NT2/D1 (cell line): ENCODE measurements around the gene MTMR3.
"Not testable (repeated sequence)": the region's sequence is repeated elsewhere in the genome, so short reads cannot be mapped to it uniquely, and the experiment has no call there.

Source experiments
- DNase-seq: peaks from one replicate; pipeline ENCODE4 v3.0.0-alpha.2; 2011; ENCODE audit warnings: low read depth, low spot score
- H3K27me3 ChIP-seq: 2 replicates; pipeline ENCODE4 v1.6.0; 2011; ENCODE audit warnings: mild to moderate bottlenecking; ENCODE audit not compliant: insufficient read length, insufficient read depth
- H3K36me3 ChIP-seq: 2 replicates; pipeline ENCODE4 v1.6.1; 2011; ENCODE audit warnings: mild to moderate bottlenecking, low read length, mixed read lengths; ENCODE audit not compliant: insufficient read depth, insufficient read length
- H3K4me1 ChIP-seq: 2 replicates; pipeline ENCODE4 v1.5.1; 2011; ENCODE audit not compliant: insufficient read depth, insufficient read length
- H3K4me3 ChIP-seq: 2 replicates; pipeline ENCODE4 v1.5.1; 2011; ENCODE audit warnings: low read depth; ENCODE audit not compliant: insufficient read length
- H3K9ac ChIP-seq: 2 replicates; pipeline ENCODE4 v1.6.0; 2011; ENCODE audit warnings: low read depth; ENCODE audit not compliant: insufficient read length
- H3K9me3 ChIP-seq: 2 replicates; pipeline ENCODE4 v1.5.1; 2011; ENCODE audit warnings: mild to moderate bottlenecking, low read length; ENCODE audit not compliant: insufficient read depth
- SUZ12 ChIP-seq: IDR thresholded peaks from 2 replicates; pipeline ENCODE4 v1.6.1; 2011; ENCODE audit not compliant: insufficient read length, insufficient read depth; ENCODE audit errors: extremely low read depth
- YY1 ChIP-seq: IDR thresholded peaks from 2 replicates; pipeline ENCODE4 v1.6.1; 2011; ENCODE audit not compliant: insufficient read length, insufficient read depth
- ZNF274 ChIP-seq: IDR thresholded peaks from 2 replicates; pipeline ENCODE4 v1.6.1; 2011; ENCODE audit warnings: mild to moderate bottlenecking, low read depth, low read length

MTMR3 gene

DNA sequence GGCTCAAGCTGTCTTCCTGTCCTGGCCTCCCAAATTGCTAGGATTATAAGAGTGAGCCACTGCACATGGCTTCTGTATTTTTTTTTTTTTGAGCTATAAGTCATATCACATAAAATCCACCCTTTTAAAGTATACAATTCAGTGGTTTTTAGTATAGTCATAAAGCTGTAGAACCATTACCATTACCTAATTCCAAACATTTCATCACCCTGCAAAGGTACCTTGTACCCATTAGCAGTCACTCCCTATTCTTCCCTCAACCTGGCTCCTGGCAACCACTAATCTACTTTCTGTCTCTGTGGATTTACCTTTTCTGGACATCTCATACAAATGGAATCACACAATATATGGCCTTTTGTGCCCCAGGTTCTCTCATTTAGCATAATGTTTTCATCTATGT is 84.5 kb downstream of the MTMR3 start:
- no peak for DNase-seq
- peaks cover under 1% of the 10 kb centered on the region for H3K36me3 ChIP-seq
- no peak overlapping the region for H3K9ac ChIP-seq
- no peaks in the 10 kb centered on the region for H3K4me1 ChIP-seq
- H3K4me3 ChIP-seq: no peak overlapping the region
- no peaks in the 10 kb centered on the region for H3K27me3 ChIP-seq
- TF ChIP-seq SUZ12: no peak
- TF ChIP-seq YY1: no peak
- no peak for TF ChIP-seq ZNF274
- H3K9me3 ChIP-seq: no peaks in the 10 kb centered on the region

DNA sequence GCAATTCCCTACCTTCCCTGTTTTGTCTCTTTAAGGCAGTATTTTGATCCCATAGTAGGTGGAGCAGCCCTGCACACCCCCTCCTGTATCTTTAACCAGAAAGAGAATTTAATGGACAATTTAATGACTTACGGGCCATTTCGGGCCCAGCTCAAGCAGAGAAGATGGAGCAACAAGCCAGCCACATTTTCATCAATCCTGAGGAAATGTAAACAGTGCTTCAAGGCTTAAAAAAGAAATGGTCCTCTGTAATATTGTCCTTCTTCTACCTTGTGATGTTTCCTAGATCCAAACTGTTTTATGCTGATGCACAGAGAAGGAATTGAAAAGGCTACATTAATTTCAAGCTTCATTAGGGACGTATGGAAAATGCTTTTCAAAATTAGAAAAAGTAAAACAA is 88.6 kb downstream of the MTMR3 start:
- Histone ChIP-seq H3K36me3 (no peaks in the 10 kb centered on the region), H3K9me3 (no peaks in the 10 kb centered on the region), H3K4me3 (no peak overlapping the region), H3K4me1 (no peaks in the 10 kb centered on the region), H3K27me3 (no peaks in the 10 kb centered on the region), H3K9ac (no peak overlapping the region)
- no peak for DNase-seq
- TF ChIP-seq YY1 (no peak), SUZ12 (no peak), ZNF274 (no peak)

DNA sequence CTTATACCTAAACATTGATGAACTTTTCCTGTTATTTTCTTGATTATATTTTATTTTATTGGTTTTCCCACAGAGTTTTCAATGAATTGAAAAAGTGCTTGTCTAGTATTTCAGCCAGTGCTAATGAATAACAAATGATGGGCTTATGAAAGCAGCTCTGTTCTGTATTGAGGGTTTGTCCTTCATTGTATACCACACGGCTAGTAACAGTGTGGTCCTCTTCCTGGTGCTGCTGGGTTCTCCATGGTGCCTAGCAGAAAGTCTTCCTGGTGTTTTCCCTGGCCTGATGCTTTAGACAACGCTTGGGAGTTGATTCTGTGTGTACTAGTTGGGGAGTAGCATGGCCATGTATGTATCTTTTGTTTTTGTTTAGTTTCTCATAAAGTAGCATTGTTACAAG is 89.1 kb downstream of the MTMR3 start:
- no peaks in the 10 kb centered on the region for H3K9me3 ChIP-seq
- no peaks in the 10 kb centered on the region for H3K4me1 ChIP-seq
- DNase-seq: no peak
- H3K27me3 ChIP-seq: no peaks in the 10 kb centered on the region
- no peak overlapping the region for H3K4me3 ChIP-seq
- no peak overlapping the region for H3K9ac ChIP-seq
- no peaks in the 10 kb centered on the region for H3K36me3 ChIP-seq
- no peak for TF ChIP-seq SUZ12
- TF ChIP-seq ZNF274: no peak
- TF ChIP-seq YY1: no peak

GRCh38 chr22:29973269-29973668 is 90.3 kb downstream of the MTMR3 start:
- no peak overlapping the region for H3K9ac ChIP-seq
- no peak overlapping the region for H3K4me3 ChIP-seq
- H3K27me3 ChIP-seq: no peaks in the 10 kb centered on the region
- no peaks in the 10 kb centered on the region for H3K9me3 ChIP-seq
- no peaks in the 10 kb centered on the region for H3K36me3 ChIP-seq
- DNase-seq: no peak
- H3K4me1 ChIP-seq: no peaks in the 10 kb centered on the region
- TF ChIP-seq SUZ12 (no peak), ZNF274 (no peak), YY1 (no peak)

DNA sequence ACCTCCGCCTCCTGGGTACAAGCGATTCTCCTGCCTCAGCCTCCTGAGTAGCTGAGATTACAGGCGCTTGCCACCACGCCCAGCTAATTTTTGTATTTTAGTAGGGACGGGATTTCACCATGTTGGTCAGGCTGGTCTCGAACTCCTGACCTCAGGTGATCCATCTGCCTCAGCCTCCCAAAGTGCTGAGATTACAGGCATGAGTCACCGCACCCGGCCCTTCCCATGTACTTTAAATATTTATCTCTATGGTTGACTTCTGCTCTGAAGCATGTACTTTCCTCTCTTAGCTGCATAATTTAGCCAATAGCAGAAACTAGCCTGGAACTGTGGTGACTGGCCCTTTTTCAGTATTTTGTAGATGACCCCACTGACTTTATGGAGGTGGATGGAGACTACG is 90.7 kb downstream of the MTMR3 start:
- not testable (repeated sequence) for H3K9ac ChIP-seq, H3K27me3 ChIP-seq, DNase-seq

DNA sequence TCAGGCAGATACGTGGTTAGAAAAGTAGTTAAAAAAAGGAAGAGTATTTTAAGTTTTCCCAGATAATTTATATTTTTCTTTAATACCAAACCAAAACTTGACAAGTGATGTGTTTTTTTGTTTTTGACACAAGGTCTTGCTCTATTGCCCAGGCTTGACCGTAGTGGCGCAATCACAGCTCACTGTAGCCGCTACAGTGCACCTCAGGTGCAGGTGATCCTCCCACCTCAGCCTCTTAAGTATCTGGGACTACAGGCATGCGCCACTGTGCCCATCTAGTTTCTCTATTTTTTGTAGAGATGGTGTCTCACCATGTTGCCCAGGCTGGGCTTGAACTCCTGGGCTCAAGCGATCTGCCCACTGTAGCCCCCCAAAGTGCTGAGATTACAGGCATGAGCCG is 92.5 kb downstream of the MTMR3 start:
- TF ChIP-seq ZNF274 (no peak), YY1 (no peak), SUZ12 (no peak)
- no peak for DNase-seq
- peaks cover 4% of the 10 kb centered on the region for H3K36me3 ChIP-seq
- no peak overlapping the region for H3K4me3 ChIP-seq
- no peaks in the 10 kb centered on the region for H3K4me1 ChIP-seq
- H3K9me3 ChIP-seq: no peaks in the 10 kb centered on the region
- H3K27me3 ChIP-seq: no peaks in the 10 kb centered on the region
- H3K9ac ChIP-seq: no peak overlapping the region

More for the DNA sequence above, 90.7 kb downstream of the MTMR3 start:
- not testable (repeated sequence) for H3K9me3 ChIP-seq, H3K4me3 ChIP-seq, H3K4me1 ChIP-seq, H3K36me3 ChIP-seq

- TF ChIP-seq ZNF274 (no peak), SUZ12 (no peak), YY1 (no peak)
Measured at GRCh38 chr22:29977107-29977506, 94.1 kb downstream of the MTMR3 start.

GRCh38 chr22:29979777-29980321 is 96.9 kb downstream of the MTMR3 start:
- no peak for TF ChIP-seq ZNF274
- no peak for TF ChIP-seq YY1
- no peak for TF ChIP-seq SUZ12
- Histone ChIP-seq H3K27me3 (no peaks in the 10 kb centered on the region), H3K36me3 (peaks cover 13% of the 10 kb centered on the region), H3K4me1 (no peaks in the 10 kb centered on the region), H3K4me3 (no peak overlapping the region), H3K9ac (no peak overlapping the region), H3K9me3 (no peaks in the 10 kb centered on the region)
- DNase-seq: no peak

More at GRCh38 chr22:29977107-29977506, 94.1 kb downstream of the MTMR3 start:
- Histone ChIP-seq H3K9me3 (no peaks in the 10 kb centered on the region), H3K36me3 (peaks cover 8% of the 10 kb centered on the region), H3K4me1 (no peaks in the 10 kb centered on the region), H3K9ac (no peak overlapping the region), H3K4me3 (no peak overlapping the region), H3K27me3 (no peaks in the 10 kb centered on the region)
- no peak for DNase-seq
